GM19467 (cell line): ENCODE data around the gene TDO2.
"Not testable (repeated sequence)": the region's sequence is repeated elsewhere in the genome, so short reads cannot be mapped to it uniquely, and the experiment has no call there.

Experiments used
- ATAC-seq: cut with Tn5 transposase; IDR thresholded peaks from one replicate; pipeline ENCODE4 v1.9.1; 2021; ENCODE audit warnings: mild to moderate bottlenecking, moderate library complexity; ENCODE audit not compliant: unreplicated experiment

TDO2 gene

DNA sequence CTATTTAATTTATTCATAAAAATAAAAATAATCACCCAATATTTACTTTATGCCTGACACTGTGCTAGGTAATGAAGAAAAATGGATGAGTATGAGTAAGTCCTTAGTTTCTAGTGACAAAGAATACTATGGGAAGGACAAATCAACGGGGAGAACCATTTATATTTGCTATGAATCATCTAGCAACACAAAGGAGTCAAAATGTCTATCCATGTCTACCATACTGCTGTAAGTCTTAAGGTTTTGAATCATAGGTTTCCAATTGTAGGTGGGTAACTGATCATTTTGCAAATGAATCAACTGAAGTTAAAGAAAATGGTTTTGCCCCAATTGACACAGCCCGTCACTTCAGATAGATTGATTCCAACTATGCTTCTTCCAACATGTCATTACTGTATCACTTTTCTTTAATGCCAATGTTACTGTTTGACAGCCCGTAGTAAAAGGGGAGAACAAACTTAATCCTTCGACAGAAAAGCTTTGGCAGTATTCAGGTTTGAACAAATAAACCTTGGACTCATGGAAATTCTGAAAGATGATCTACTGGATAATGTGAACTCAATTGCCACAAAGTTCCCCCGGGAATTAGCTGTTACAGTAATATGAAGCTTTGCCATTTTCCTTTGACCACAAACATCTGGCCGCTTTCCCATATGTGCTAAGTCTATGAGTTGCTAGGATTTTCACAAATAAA lies 3.2 kb downstream of the TDO2 start:
- ATAC-seq = no peak

DNA sequence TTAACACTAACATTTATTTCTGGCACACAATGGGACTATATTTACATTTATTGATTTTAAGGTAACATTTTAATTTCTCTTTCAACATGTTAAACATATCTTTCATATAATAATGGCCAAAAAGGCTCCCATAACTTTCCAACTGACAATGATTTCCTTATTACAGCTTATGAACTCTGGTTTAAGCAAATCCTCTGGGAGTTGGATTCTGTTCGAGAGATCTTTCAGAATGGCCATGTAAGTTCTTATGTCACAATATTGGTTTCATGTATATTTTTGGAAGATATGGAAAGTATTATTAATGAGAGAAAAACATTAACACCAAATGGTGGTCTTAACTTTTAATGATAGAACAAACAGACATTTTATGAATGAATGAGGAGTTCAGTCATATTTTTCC lies 4.1 kb downstream of the TDO2 start:
- no peak for ATAC-seq

DNA sequence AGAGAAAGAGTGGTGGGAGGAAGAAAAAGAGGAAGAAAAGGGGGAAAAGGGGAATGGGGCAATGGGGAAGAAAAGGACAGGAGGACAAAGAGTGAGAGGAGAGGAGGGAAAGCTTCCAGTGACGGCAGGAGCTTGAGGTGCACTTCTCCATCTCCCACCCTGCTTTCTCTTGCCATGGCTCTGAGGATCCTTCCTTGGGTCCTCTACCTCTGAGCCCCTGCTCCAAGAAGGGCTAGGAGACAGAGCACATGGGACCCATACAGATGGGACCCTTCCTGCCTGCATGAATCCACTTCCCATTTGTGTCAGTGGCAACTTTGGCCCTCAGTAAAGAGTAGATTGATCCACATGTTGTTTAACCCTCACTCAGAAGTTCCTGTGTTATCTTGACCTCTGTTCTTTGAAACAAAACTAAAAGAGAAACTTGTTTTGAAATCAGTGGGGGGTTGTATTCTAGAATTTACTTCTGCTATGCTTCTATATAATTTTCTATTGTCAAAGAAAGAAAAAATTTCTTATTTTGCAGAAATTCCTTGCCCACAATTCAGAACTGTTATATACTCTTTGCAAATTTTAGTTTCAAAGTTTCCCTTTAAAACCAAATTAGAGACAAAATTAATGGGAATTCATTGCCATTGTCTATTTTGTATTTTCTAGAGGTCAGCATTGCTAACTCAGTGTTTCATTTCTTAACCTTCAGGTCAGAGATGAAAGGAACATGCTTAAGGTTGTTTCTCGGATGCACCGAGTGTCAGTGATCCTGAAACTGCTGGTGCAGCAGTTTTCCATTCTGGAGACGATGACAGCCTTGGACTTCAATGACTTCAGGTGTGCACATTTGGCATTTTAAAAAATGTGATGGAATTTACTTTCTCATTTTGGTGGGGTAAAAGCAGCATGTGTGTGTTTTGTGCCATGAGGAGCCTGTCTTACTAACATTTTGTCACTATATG lies 5.0 kb downstream of the TDO2 start:
- peak; percentile 66 for ATAC-seq

DNA sequence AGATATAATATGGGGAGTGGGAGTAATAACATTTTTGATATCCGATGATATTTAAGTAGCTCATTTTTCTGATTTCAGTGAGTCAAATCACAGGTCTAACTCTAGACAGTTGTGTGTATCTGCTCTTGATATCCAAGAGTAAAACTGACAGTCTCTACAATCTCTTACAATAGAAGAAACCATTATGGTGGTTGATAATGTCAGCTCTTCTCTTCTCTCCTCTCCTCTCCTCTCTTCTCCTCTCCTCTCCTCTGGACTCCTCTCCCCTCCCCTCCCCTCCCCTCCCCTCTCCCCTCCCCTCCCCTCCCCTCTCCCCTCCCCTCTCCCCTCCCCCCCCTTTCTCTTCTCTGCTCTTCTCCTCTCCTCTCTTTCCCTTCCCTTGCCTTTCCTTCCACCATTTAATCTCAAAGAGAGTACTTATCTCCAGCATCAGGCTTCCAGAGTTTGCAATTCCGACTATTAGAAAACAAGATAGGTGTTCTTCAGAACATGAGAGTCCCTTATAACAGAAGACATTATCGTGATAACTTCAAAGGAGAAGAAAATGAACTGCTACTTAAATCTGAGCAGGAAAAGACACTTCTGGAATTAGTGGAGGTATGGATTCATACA lies 6.2 kb downstream of the TDO2 start:
- no peak for ATAC-seq

DNA sequence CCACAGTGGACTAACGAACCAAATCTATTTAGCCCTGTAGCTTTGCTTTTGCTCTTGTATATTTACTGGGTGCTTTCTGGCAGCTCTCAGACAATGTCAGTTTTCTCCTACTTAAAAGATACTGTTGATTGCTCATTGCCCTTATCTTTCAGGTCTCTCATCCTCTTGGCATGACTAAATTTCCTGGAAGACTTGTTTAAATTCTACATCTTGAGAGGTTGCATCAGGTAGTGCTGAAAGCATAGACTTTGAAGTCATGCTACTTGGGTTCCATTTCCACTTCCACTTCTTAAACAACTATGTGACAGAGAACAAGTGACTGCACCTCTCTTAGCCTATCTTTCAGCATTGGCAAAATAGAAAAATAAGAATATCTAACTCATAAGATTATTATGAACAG lies 8.4 kb downstream of the TDO2 start:
- ATAC-seq = no peak

DNA sequence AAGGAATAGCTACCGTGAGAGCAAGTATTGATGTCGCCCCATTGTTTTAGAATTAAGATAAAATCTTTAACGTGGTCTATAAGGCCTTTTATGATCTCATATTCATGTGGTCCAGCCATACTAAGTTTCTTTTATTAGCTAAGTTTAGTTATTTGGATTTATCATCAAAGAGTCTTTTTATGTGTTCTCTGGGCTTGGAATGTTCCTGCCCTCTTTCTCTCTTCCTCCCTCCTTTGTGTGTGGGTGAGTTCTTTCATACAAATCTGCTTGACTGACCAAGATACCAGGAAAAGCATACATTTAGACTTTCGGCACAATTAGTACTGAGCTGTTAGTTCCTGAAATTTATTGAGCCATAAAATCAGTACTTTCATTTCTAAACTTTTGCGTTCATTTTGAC lies 11.3 kb downstream of the TDO2 start:
- no peak for ATAC-seq

DNA sequence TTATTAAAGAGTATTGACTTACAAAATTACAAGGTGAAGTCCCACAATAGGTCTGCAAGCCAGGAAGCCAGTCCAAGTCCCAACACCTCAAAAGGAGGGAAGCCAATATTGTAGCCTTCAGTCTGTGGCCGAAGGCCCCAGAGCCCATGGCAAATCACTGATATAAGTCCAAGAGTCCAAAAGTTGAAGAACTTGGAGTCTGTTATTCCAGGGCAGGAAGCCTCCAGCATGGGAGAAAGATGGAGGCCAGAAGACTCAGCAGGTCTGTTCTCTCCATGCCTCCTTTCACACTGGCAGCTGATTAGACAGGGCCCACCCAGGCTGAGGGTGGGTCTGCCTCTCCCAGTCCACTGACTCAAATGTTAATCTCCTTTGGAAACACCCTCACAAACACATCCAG lies 18.1 kb downstream of the TDO2 start:
- ATAC-seq = no peak

DNA sequence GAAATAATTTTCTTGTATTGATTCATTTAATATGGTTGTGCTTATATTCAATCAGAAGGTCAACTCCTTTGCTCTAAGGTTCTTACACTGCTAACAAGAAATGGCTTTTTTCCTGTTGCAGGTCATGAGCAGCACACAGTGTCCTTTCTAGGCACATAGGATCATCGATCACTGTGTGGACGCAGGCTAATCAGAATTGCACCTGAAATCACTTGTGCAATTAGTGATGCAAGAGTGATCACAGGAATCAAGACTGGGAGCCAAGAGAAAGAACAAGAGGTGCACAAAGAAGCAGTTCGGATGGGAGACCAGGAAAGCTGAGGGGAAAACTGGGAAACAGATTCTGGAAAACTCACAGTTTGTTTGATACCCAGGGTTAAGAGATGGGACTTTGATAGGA lies 21.1 kb downstream of the TDO2 start:
- ATAC-seq = no peak

DNA sequence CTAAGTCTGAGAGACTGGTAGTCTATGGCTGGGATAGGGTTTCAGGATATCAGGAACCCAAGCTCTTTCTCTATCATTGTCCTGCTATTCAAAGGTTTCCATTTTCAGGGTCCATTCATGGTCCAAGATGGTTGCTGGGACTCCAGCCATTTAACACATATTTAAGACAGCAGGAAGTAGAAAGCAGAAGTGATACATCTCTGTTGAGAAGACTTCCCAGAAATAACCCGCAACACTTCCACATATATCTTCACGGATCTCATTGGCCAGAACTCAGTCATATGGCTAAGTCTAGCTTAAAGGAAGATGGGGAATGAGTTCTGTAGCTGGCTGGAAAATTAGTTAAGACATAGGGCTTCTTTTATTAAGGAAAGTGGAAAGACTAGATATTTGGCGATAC lies 26.3 kb downstream of the TDO2 start:
- no peak for ATAC-seq

DNA sequence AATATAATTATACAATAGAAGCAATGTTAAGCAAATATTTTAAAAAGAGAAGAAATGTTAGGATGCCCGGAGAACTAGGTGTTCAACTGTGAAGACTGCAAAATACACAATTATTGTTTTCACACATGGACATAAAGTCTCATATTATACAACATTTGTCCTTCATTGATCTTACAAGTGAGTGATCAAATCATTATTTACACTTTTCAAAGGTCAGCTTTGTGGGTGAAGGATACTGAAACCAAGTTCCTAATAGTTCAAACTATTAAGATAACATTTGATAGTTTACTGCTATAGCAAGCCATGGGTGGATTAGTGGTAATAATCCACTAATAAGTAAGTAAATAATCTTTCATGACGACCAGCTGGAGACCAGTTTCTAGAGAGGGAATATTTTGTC lies 26.8 kb downstream of the TDO2 start:
- ATAC-seq = no peak

DNA sequence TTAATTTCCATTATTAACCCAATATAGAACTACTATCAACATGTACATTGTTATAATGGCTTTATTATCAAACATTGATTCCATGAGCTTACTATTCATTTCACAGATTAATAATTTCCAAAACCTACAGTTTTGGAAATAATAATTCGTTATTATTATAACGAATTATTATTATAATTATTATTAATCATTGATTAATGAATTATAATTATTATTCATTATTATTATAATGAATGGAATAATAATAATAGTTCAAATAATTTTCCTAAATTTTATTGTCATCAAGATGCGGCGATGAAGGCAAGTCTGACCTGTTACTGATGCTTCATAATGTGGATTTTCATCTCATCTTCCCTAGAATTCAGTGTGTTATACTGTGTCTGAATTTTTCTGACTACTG lies 28.1 kb downstream of the TDO2 start:
- ATAC-seq = no peak

DNA sequence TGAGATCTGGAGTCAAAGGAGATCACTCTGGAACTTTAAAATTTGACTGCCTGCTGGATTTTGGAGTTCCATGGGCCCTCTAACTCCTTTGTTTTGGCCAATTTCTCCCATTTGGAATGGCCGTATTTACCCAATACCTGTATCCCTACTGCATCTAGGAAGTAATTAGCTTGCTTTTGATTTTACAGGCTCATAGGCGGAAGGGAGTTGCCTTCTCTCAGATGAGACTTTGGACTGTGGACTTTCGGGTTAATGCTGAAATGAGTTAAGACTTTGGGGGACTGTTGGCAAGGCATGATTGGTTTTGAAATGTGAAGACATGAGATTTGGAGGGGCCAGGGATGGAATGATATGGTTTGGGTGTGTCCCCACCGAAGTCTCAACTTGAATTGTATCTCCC lies 31.1 kb downstream of the TDO2 start:
- ATAC-seq = not testable (repeated sequence)

DNA sequence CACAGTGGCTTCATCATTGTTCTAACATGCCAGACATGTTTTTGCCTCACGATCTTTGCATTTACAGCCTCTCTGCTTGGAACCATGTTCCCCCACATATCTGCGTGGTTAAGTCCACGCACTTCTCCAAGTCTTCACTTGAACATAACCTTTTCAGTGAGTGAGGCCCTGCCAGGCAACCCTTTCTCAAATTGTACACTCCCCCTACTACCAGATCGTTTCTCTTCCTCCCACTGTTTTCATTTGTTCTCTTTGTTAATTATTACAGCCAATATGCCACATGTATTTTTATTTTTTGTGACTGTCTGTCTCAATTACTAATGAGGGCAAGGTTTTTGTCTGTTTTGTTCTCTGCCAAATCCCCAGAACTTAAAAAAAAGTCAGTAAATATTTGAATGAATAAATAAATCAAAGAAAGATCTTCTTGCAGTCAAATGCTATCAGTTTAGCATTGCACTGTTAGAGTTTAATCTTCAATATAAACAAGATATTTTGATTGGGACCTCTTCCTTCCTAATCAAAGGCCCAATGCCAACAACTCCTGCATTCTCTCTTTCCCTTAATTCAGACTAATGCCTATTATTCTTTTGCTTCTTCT lies 32.0 kb downstream of the TDO2 start:
- ATAC-seq = no peak

DNA sequence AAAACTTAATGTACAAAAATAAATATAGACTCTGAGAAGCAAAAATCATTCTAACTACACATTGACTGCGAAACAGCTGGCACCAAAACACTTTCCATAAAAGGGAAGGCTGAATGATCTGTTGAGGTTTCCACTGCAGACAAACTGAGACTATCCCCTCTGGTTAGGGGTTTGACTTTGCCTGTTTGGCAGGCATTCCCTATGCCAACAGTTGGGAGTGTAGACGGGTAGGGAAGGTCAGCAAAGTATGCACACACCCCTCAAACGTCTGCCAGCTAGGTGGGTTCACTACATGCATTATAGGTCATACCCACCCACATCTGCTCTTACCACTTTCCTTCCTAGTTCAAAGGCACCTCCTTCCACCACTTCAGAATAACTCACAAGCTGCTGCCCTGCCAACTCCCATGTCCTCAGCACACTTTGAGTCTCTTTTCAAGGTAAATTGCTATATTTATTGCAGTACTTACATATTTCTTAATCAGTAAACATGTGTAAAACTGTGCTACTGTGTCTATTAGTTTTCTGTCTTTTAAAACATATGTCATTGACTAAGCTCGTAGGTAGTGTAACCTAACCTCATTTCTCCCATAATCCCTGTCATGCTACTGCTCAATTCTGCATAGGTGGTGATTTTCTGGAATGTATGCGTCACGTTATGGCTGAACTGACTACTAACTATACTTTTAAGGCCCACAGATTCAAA lies 37.7 kb downstream of the TDO2 start:
- ATAC-seq = no peak

DNA sequence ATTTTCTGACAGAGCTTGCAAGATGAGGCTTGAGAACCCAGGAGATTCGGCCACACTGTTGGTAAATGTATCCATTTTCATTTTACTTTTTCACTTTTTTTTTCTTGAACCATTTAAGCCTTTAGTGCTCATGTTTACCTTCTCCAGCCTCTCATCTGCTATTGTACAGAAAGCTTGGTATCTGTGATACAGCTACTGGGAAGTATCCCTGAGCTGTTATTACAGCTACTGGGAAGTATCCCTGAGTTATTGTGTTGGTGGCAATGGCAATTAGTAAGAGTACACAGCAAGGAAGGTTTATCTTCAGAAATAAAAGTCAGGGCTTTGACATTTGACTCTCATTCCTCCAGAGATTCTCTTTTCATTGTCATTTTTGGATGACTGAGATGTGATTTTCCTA lies 38.3 kb downstream of the TDO2 start:
- no peak for ATAC-seq

DNA sequence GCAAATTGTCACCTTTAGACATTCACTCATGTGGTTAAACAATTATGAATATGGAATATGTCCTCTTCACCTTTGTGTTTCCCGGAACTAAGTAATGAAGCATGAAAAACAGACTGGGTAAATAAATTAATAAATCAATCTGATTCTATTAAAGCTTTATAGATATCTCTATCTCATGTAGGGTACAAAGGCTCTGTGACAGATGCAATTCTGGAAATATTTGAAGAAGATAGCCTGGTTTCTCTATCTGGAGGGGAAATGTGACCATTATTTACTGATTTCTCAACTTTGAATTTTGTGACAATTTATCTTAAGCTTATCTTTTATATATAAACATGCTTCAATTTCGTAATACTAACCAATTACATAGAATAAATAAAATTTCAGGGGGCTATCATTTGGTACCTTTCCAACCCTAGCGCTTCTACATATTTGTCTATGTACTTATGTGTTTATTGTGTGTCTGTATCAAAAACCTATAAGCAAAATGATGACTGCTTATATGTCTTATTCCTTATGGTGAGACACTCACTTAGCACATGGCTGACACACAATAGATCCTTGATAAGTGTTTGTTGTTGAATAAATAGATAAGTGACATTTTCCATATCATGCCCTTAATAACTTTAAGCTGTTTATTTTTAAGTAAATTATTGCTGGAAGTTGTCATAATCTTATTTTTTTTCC lies 40.3 kb downstream of the TDO2 start:
- no peak for ATAC-seq

DNA sequence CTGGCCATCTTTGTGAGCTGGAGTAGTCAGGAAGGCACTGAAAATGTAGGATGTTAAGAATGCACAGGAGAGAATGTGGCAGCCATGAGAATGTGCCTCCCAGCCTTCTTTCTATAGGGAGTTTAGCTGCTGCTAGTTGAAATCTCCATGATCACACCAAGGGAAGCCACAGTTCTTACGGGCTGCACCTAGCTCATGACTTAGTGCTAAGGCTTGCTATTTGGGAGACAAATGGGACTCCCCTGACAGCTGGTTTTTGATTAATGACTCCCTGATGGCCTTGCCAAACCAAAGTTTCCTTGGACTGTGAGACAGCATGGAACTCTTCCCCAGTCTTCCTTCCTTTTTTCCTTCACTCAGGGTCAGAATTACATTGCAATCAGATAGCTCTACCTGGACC lies 41.0 kb downstream of the TDO2 start:
- no peak for ATAC-seq

DNA sequence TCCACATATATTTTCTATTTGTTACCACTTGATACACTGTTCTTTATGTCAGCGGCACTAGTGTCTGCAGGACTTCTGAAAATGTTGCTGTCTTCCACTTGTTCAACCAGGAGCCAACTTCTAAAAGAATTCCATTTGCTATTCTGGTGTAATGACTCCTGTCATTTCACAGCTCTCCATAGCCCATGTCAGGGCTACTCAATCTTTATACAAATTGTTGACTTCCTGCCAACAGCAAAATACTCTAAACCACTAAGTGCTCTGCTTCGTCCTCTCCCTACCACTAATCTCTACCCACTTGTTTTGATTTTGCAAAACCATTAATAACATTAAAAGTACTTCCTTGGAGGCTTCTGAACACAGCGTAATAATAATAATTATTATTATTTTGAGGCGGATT lies 43.0 kb downstream of the TDO2 start:
- ATAC-seq = no peak

DNA sequence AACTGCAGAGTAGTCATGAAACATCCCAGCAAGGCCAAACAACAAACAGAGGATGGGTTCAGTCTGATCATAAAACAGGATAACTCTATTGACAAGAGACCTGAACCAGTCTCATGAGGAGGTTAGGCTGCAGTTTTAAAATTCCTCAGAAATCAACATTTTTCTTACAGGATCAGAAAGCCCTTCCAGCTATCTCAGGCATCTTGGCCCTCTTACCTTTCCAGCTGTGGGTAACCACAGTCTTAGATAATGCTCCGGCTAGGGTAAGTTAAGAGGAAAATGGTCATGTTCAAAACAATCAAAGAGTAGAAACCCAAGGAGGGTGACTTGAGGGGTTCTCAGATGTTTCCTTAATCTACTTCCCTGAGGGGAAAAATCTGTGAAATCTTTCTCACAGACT lies 45.0 kb downstream of the TDO2 start:
- no peak for ATAC-seq

DNA sequence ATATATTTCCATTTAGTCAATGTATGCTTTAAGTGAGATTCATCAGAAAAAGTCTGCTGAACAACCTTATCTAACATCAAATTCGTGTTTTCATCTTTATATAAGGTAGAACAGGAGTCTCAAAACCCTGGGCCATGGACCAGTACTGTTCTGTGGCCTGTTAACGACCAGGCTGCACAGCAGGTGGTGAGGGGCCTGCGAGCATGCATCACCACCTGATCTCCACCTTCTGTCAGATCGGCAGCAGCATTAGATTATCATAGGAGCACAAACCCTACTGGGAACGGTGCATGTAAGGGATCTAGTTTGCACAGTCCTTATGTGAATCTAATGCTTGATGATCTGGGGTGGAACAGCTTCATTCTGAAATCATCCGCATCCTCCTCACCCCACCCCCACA lies 47.0 kb downstream of the TDO2 start:
- ATAC-seq = no peak
